Omental fat pad (tissue), 4 donors: ENCODE results near the gene BTG4. TPM values are rescaled to one million over a fixed set of nuclear protein-coding genes. Genes with fewer than 3 reads are reported as not detected.
A peak's percentile ranks its signal among the peaks of the same experiment; 100 is the strongest.

ENCODE experiments used
- ATAC-seq: fragments of 150-250 bp; one replicate; pipeline ENCODE4 v1.9.1; 2016; ENCODE audit warnings: mild to moderate bottlenecking, moderate library complexity; ENCODE audit not compliant: low FRiP score
- DNase-seq: peaks from one replicate; pipeline ENCODE4 v3.0.0-alpha.2; 2019; ENCODE audit warnings: low spot score
- total RNA-seq, 4 donors: library from RNA; depleted of rRNA; stranded (reverse); fragments of >200 nt; gene quantifications; one replicate each; pipeline ENCODE4 v1.1.0, GENCODE V29; 2016
- TF ChIP-seq, protein P1 (sequence below), 3 donors: fragments of 450-650 bp; IDR thresholded peaks; one replicate each; pipeline ENCODE4 v1.5.1; 2016 to 2017; ENCODE audit warnings: antibody characterized with exemption in 3 of 3, mild to moderate bottlenecking in 3 of 3, moderate library complexity in 2 of 3

The BTG4 gene
- total RNA-seq, 4 donors from 2014 or later = not detected

DNA sequence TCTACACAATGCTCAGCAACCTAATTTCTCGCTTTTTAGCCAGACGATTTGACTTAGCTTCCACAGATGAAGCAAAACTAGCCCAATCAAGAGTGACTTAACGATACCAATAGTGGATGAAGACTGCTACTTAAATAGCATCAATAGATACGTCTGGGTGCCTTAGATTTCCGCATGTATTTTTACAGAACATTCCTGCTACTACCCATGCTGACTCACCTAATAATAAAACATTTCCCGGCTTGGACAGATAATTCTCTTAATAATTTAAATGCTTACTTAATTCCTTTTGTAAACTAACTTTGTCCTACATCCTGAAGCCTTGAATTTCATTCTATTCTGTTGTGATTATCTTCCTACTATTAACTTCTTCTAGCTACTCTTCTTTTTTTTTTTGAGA is 23.1 kb upstream of the BTG4 start:
- TF ChIP-seq, protein P1, sequence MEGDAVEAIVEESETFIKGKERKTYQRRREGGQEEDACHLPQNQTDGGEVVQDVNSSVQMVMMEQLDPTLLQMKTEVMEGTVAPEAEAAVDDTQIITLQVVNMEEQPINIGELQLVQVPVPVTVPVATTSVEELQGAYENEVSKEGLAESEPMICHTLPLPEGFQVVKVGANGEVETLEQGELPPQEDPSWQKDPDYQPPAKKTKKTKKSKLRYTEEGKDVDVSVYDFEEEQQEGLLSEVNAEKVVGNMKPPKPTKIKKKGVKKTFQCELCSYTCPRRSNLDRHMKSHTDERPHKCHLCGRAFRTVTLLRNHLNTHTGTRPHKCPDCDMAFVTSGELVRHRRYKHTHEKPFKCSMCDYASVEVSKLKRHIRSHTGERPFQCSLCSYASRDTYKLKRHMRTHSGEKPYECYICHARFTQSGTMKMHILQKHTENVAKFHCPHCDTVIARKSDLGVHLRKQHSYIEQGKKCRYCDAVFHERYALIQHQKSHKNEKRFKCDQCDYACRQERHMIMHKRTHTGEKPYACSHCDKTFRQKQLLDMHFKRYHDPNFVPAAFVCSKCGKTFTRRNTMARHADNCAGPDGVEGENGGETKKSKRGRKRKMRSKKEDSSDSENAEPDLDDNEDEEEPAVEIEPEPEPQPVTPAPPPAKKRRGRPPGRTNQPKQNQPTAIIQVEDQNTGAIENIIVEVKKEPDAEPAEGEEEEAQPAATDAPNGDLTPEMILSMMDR (IDR thresholded peaks at IDR 0.05) = no peak
- no peak for ATAC-seq

DNA sequence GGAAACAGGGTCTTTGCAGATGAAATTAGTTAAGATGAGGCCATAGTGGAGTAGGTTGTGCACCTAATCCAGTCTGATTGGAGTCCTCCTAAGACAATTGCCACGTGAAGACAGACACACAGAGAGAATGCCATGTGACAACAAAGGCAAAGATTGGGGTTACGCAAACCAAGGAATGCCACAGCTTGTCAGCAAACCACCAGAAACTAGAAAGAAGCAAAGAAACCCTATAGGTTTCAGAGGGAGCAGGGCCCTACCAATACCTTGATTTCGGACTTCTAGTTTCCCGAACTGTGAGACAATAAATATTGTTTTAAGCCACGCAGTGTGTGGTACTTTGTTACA is 20.2 kb upstream of the BTG4 start:
- TF ChIP-seq, protein P1 (IDR thresholded peaks at IDR 0.05) = no peak
- no peak for ATAC-seq
- no peak for DNase-seq

More for the DNA sequence above, 23.1 kb upstream of the BTG4 start:
- DNase-seq = no peak

DNA sequence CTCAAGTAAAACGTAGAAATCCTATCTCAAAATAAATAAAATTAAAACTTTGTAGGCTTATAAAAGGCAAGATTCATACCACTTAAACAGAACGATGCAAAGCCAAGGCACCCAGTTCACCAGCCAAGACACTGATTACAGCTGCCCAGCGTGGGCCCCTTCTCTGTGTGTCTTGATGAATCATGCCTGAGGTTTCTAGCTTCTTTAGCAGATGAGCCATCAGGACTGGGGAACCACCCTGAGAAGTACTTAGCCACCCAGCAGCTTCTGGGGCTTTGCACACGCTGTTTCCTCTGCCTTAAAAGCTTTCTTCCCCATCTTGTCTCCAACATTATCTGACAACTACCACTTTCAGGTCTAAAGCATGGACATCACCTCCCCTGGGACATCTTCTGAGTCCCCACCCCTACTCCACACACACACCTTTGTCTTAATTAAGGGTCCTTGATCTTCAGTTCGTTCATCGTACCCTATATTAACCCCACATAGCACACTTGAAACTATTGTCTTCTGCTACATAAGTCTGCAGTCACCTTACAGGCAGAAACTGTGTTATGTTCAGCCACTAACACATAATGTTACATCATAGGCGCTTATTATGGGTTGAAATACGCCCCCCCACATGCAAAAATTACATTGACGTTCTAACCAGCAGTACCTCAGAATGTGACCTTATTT is 19.6 kb upstream of the BTG4 start:
- peak; percentile 72 for ATAC-seq
- DNase-seq = no peak
- TF ChIP-seq, protein P1 (IDR thresholded peaks at IDR 0.05) = no peak

DNA sequence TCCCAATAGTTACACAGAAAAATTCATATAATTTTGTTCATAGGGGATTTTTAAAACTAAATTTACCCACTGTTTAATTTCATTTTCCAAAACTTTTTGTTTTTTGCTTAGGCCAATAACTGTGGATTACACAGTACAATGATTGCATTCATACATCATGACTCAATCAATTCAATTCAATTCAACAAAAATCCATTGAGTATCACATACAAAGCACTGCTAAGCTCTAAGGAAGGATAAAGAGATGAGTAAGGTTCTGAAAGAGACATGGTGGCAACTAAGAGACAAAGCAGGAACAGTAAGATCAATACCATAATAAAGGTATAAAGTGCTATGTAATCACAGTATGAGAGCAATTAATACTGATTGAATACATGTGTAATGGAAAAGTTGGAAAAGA is 18.9 kb upstream of the BTG4 start:
- no peak for ATAC-seq
- TF ChIP-seq, protein P1 (IDR thresholded peaks at IDR 0.05) = no peak
- DNase-seq = no peak

DNA sequence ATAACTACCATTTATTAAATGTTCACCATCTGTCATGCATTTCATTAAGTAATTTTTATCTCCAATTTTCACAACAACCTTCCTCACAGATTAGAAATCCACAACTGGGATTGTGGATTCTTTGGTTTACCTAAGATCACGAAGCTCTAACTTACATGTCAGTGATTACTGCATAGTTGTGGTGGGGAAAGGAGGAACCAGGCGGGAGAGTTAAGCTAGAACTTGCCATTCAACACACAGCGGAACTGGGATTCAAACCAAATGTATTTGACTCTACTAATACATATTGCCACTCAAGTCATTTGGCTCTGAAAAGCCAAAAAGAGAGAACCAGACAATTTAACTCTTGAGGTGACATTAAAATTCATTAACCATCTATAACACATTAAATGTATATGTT is 17.9 kb upstream of the BTG4 start:
- ATAC-seq = no peak
- DNase-seq = no peak
- TF ChIP-seq, protein P1 (IDR thresholded peaks at IDR 0.05) = no peak

DNA sequence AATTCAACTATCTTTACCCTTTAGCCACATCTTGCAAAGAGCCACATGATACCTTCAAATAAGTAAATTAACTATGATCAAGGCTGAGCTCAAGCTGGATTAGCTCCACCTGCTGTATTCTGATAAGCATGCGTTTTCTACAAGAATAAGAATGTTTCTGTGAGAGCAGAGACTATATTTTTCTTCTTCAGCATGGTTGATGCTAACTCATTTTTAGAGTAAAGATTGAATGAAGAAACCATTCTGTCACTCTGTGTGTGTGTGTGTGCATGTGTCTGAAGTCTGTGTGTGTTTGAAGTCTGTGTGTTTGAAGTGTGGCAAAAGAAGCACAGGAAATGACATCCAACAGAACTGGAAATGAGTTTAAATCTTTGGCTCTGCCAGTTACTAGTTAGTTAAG is 16.4 kb upstream of the BTG4 start:
- TF ChIP-seq, protein P1 (IDR thresholded peaks at IDR 0.05) = no peak
- DNase-seq = no peak
- ATAC-seq = no peak

DNA sequence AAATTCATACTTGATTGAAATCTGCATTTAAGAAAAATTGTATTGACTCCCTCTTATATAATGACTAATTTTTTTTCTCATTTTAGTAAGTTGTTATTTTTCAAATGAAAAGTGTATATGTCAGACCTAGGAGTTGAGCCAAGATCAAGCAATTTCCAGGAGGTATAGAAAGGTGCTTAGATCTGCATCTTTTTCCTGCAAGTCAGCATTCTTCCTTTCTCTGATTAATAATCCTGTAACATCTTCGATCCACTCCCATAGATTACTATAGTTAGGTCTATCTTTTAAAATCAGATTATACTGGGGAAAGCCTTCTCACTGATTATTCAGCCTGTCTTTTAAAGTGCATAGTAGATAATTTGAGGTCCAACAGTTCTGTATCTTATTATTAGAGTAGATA is 15.1 kb upstream of the BTG4 start:
- no peak for ATAC-seq
- TF ChIP-seq, protein P1 (IDR thresholded peaks at IDR 0.05) = no peak
- DNase-seq = no peak
